ENCODE measurements around the gene GRK4.

DNA sequence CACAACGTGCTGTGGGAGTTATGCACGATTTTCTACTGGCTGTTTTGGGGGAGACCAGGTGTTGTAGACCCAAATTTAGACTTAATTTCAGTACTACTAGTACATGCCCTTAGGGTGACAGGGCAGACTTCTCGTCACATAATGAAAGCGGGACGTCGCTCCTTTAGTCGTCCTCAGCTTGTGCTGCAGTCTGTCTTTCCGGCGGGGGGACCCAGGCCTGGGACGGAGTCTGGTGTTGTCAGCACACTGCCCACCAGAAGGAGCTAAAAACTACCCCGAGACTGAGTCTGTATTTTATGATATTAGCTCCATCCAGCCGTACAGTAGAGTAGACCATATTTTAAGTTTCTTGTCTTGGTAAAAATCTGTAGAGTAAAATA, 35.7 kb upstream of the GRK4 start:
- TF ChIP-seq, protein P1, sequence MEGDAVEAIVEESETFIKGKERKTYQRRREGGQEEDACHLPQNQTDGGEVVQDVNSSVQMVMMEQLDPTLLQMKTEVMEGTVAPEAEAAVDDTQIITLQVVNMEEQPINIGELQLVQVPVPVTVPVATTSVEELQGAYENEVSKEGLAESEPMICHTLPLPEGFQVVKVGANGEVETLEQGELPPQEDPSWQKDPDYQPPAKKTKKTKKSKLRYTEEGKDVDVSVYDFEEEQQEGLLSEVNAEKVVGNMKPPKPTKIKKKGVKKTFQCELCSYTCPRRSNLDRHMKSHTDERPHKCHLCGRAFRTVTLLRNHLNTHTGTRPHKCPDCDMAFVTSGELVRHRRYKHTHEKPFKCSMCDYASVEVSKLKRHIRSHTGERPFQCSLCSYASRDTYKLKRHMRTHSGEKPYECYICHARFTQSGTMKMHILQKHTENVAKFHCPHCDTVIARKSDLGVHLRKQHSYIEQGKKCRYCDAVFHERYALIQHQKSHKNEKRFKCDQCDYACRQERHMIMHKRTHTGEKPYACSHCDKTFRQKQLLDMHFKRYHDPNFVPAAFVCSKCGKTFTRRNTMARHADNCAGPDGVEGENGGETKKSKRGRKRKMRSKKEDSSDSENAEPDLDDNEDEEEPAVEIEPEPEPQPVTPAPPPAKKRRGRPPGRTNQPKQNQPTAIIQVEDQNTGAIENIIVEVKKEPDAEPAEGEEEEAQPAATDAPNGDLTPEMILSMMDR (IDR thresholded peaks at IDR 0.05) = no peak
- no peak for TF ChIP-seq POLR2AphosphoS5 (IDR thresholded peaks at IDR 0.05)

All from breast epithelium (tissue), 3 donors.